ENCODE results near the gene BSND.

GRCh38 chr1:55054396-55054795 lies 55.7 kb downstream of the BSND start:
- TF ChIP-seq CTCF (IDR thresholded peaks at IDR 0.05 in 4 of 5, conservative IDR thresholded peaks at IDR 0.05 in 1 of 5) (no peak), POLR2A (IDR thresholded peaks at IDR 0.05) (no peak)

Measured in gastrocnemius medialis (tissue), 4 donors.